SU-DHL-6 (cell line): ENCODE data around the gene MBP.

ENCODE experiments used
- EZH2phosphoT487 ChIP-seq: fragments of 200-600 bp; sonication (generic), shearing (Covaris generic); conservative IDR thresholded peaks from 2 replicates; pipeline ENCODE4 v1.6.1; 2018; ENCODE audit warnings: mild to moderate bottlenecking, antibody characterized with exemption, low read length, moderate library complexity, mixed read lengths
- TF ChIP-seq, protein P1 (sequence below): fragments of 200-600 bp; sonication (generic); IDR thresholded peaks from one replicate; pipeline ENCODE4 v1.5.1; 2017; ENCODE audit warnings: antibody characterized with exemption, mild to moderate bottlenecking, low read length, moderate library complexity; ENCODE audit not compliant: insufficient read depth, poor library complexity, severe bottlenecking

DNA sequence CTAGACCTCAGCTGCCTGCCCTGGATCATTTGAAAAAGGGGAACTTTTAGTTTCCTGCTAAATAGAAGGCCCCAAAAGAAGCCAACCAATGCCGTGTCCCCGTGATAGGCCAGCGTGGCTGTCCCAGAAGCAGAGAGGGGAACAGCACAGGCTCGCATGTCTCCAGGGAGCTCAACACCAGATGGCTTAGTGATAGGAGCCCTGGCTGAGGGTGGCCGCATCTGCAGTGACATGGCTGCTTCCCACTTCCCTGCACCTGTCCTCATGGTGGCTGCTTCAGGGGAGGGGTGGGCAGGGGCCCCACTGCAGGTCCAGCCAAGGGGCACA is 79.6 kb downstream of the MBP start:
- TF ChIP-seq, protein P1, sequence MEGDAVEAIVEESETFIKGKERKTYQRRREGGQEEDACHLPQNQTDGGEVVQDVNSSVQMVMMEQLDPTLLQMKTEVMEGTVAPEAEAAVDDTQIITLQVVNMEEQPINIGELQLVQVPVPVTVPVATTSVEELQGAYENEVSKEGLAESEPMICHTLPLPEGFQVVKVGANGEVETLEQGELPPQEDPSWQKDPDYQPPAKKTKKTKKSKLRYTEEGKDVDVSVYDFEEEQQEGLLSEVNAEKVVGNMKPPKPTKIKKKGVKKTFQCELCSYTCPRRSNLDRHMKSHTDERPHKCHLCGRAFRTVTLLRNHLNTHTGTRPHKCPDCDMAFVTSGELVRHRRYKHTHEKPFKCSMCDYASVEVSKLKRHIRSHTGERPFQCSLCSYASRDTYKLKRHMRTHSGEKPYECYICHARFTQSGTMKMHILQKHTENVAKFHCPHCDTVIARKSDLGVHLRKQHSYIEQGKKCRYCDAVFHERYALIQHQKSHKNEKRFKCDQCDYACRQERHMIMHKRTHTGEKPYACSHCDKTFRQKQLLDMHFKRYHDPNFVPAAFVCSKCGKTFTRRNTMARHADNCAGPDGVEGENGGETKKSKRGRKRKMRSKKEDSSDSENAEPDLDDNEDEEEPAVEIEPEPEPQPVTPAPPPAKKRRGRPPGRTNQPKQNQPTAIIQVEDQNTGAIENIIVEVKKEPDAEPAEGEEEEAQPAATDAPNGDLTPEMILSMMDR, result no peak
- TF ChIP-seq EZH2phosphoT487, result no peak
